ENCODE measurements around the gene HDAC5.

HDAC5 gene

GRCh38 chr17:44119062-44119461 lies 4.4 kb downstream of the HDAC5 start:
- Histone ChIP-seq H3K4me3 (ENCODE audit: insufficient read depth, low read depth, low read length) (no peak overlapping the region), H3K9me3 (ENCODE audit: control insufficient read depth, low read length) (no peaks in the 10 kb centered on the region), H3K4me1 (ENCODE audit: control insufficient read depth, insufficient read depth, low read length) (peaks cover 31% of the 10 kb centered on the region), H3K27me3 (ENCODE audit: control insufficient read depth, insufficient read depth, low read length, poor library complexity, severe bottlenecking) (no peaks in the 10 kb centered on the region), H3K27ac (ENCODE audit: insufficient read depth, low read depth, low read length, poor library complexity, severe bottlenecking) (no peak overlapping the region), H3K36me3 (ENCODE audit: control insufficient read depth, insufficient read depth, low read length) (peaks cover 3% of the 10 kb centered on the region)
- WGBS, 2 experiments: 86 to 87% methylated on average over 5 of the region's 5 CpGs

GRCh38 chr17:44118427-44119050 lies 4.9 kb downstream of the HDAC5 start:
- 66 to 68% methylated on average over 10 of the region's 10 CpGs for WGBS, 2 experiments
- no peaks in the 10 kb centered on the region for H3K27me3 ChIP-seq (ENCODE audit: control insufficient read depth, insufficient read depth, low read length, poor library complexity, severe bottlenecking)

GRCh38 chr17:44117351-44117750 lies 6.1 kb downstream of the HDAC5 start:
- H3K27ac ChIP-seq (ENCODE audit: insufficient read depth, low read depth, low read length, poor library complexity, severe bottlenecking): no peak overlapping the region
- H3K9me3 ChIP-seq (ENCODE audit: control insufficient read depth, low read length): no peaks in the 10 kb centered on the region
- H3K27me3 ChIP-seq (ENCODE audit: control insufficient read depth, insufficient read depth, low read length, poor library complexity, severe bottlenecking): no peaks in the 10 kb centered on the region
- no peak overlapping the region for H3K4me3 ChIP-seq (ENCODE audit: insufficient read depth, low read depth, low read length)
- WGBS, 2 experiments: 70 to 74% methylated on average over 18 of the region's 18 CpGs
- H3K36me3 ChIP-seq (ENCODE audit: control insufficient read depth, insufficient read depth, low read length): peaks cover 3% of the 10 kb centered on the region
- peaks cover 32% of the 10 kb centered on the region for H3K4me1 ChIP-seq (ENCODE audit: control insufficient read depth, insufficient read depth, low read length)

More at GRCh38 chr17:44118427-44119050, 4.9 kb downstream of the HDAC5 start:
- H3K4me1 ChIP-seq (ENCODE audit: control insufficient read depth, insufficient read depth, low read length): peaks cover 31% of the 10 kb centered on the region
- H3K4me3 ChIP-seq (ENCODE audit: insufficient read depth, low read depth, low read length): no peak overlapping the region
- H3K9me3 ChIP-seq (ENCODE audit: control insufficient read depth, low read length): no peaks in the 10 kb centered on the region
- H3K36me3 ChIP-seq (ENCODE audit: control insufficient read depth, insufficient read depth, low read length): peaks cover 3% of the 10 kb centered on the region
- H3K27ac ChIP-seq (ENCODE audit: insufficient read depth, low read depth, low read length, poor library complexity, severe bottlenecking): no peak overlapping the region

- no peak overlapping the region for H3K27ac ChIP-seq (ENCODE audit: insufficient read depth, low read depth, low read length, poor library complexity, severe bottlenecking)
- WGBS, 2 experiments: 73 to 74% methylated on average over 11 of the region's 11 CpGs
Observed at GRCh38 chr17:44115585-44116415, 7.6 kb downstream of the HDAC5 start.

GRCh38 chr17:44113868-44114840 lies 9.3 kb downstream of the HDAC5 start:
- Histone ChIP-seq H3K4me1 (ENCODE audit: control insufficient read depth, insufficient read depth, low read length) (peaks cover 32% of the 10 kb centered on the region), H3K27me3 (ENCODE audit: control insufficient read depth, insufficient read depth, low read length, poor library complexity, severe bottlenecking) (no peaks in the 10 kb centered on the region), H3K36me3 (ENCODE audit: control insufficient read depth, insufficient read depth, low read length) (peaks cover 3% of the 10 kb centered on the region), H3K9me3 (ENCODE audit: control insufficient read depth, low read length) (no peaks in the 10 kb centered on the region), H3K27ac (ENCODE audit: insufficient read depth, low read depth, low read length, poor library complexity, severe bottlenecking) (no peak overlapping the region), H3K4me3 (ENCODE audit: insufficient read depth, low read depth, low read length) (no peak overlapping the region)
- WGBS, 2 experiments: 93 to 94% methylated on average over 9 of the region's 9 CpGs

More at GRCh38 chr17:44115585-44116415, 7.6 kb downstream of the HDAC5 start:
- H3K9me3 ChIP-seq (ENCODE audit: control insufficient read depth, low read length): no peaks in the 10 kb centered on the region
- H3K27me3 ChIP-seq (ENCODE audit: control insufficient read depth, insufficient read depth, low read length, poor library complexity, severe bottlenecking): no peaks in the 10 kb centered on the region
- H3K4me3 ChIP-seq (ENCODE audit: insufficient read depth, low read depth, low read length): no peak overlapping the region
- H3K36me3 ChIP-seq (ENCODE audit: control insufficient read depth, insufficient read depth, low read length): peaks cover 3% of the 10 kb centered on the region
- peaks cover 32% of the 10 kb centered on the region for H3K4me1 ChIP-seq (ENCODE audit: control insufficient read depth, insufficient read depth, low read length)

- 82 to 89% methylated on average over 1 of the region's 1 CpG for WGBS, 2 experiments
- H3K36me3 ChIP-seq (ENCODE audit: control insufficient read depth, insufficient read depth, low read length): peaks cover 3% of the 10 kb centered on the region
- H3K27me3 ChIP-seq (ENCODE audit: control insufficient read depth, insufficient read depth, low read length, poor library complexity, severe bottlenecking): no peaks in the 10 kb centered on the region
- no peak overlapping the region for H3K4me3 ChIP-seq (ENCODE audit: insufficient read depth, low read depth, low read length)
- H3K27ac ChIP-seq (ENCODE audit: insufficient read depth, low read depth, low read length, poor library complexity, severe bottlenecking): no peak overlapping the region
- H3K4me1 ChIP-seq (ENCODE audit: control insufficient read depth, insufficient read depth, low read length): peaks cover 24% of the 10 kb centered on the region
- no peaks in the 10 kb centered on the region for H3K9me3 ChIP-seq (ENCODE audit: control insufficient read depth, low read length)
Observed at GRCh38 chr17:44113382-44113781, 10.1 kb downstream of the HDAC5 start.

- no peak overlapping the region for H3K4me3 ChIP-seq (ENCODE audit: insufficient read depth, low read depth, low read length)
- no peak overlapping the region for H3K27ac ChIP-seq (ENCODE audit: insufficient read depth, low read depth, low read length, poor library complexity, severe bottlenecking)
- no peaks in the 10 kb centered on the region for H3K27me3 ChIP-seq (ENCODE audit: control insufficient read depth, insufficient read depth, low read length, poor library complexity, severe bottlenecking)
- WGBS, 2 experiments: 86 to 87% methylated on average over 4 of the region's 4 CpGs
- H3K36me3 ChIP-seq (ENCODE audit: control insufficient read depth, insufficient read depth, low read length): peaks cover 3% of the 10 kb centered on the region
- H3K4me1 ChIP-seq (ENCODE audit: control insufficient read depth, insufficient read depth, low read length): peaks cover 19% of the 10 kb centered on the region
- H3K9me3 ChIP-seq (ENCODE audit: control insufficient read depth, low read length): no peaks in the 10 kb centered on the region
Observed at GRCh38 chr17:44112284-44113280, 10.9 kb downstream of the HDAC5 start.

GRCh38 chr17:44111777-44112176 lies 11.7 kb downstream of the HDAC5 start:
- Histone ChIP-seq H3K9me3 (ENCODE audit: control insufficient read depth, low read length) (no peaks in the 10 kb centered on the region), H3K27ac (ENCODE audit: insufficient read depth, low read depth, low read length, poor library complexity, severe bottlenecking) (no peak overlapping the region), H3K36me3 (ENCODE audit: control insufficient read depth, insufficient read depth, low read length) (peaks cover 3% of the 10 kb centered on the region), H3K4me3 (ENCODE audit: insufficient read depth, low read depth, low read length) (no peak overlapping the region), H3K27me3 (ENCODE audit: control insufficient read depth, insufficient read depth, low read length, poor library complexity, severe bottlenecking) (no peaks in the 10 kb centered on the region), H3K4me1 (ENCODE audit: control insufficient read depth, insufficient read depth, low read length) (peaks cover 19% of the 10 kb centered on the region)
- WGBS, 2 experiments: 86 to 88% methylated on average over 3 of the region's 3 CpGs

Measured in ectodermal cell (in vitro differentiated cells).